ENCODE data around the gene FABP3. TPM values are rescaled to one million over a fixed set of nuclear protein-coding genes. Genes with fewer than 3 reads are reported as not detected.

FABP3 gene
- total and polyA plus RNA-seq, 2 of the 13 experiments (the other 11 are each of a cell fraction or from before 2014, with no cell fraction given) = 0.21 to 0.24 TPM

DNA sequence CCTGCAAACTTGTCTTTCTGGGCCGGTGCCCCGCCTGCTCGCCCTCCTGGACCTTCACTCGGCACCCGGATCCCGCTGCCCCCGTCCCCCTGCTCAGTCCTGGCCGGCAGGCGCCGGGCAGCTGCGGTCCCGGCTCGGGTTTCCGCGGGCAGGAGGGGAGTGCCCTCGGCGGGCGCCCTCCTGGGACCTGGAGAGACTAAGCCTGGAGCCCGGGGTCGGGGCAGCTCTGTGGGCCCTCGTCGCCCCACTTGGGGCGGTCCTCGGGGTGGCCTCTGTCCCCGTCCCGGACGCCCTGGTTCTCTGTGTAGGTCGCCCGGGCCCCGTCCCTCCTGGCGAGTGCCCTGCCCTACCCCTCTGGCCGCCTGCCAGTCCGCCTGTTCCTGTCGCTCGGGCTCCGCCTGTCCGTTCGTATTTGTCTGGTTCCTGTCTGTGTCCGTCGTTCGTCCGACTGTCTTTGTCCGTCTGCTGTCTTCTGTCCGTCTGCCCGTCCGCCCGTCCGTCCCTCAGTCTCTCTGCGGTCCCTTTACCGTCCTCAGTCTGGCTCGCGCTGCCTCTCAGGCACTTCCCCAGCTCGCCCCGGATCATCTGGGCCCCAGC, 40.6 kb upstream of the FABP3 start (continued):
- TF ChIP-seq, protein P1, sequence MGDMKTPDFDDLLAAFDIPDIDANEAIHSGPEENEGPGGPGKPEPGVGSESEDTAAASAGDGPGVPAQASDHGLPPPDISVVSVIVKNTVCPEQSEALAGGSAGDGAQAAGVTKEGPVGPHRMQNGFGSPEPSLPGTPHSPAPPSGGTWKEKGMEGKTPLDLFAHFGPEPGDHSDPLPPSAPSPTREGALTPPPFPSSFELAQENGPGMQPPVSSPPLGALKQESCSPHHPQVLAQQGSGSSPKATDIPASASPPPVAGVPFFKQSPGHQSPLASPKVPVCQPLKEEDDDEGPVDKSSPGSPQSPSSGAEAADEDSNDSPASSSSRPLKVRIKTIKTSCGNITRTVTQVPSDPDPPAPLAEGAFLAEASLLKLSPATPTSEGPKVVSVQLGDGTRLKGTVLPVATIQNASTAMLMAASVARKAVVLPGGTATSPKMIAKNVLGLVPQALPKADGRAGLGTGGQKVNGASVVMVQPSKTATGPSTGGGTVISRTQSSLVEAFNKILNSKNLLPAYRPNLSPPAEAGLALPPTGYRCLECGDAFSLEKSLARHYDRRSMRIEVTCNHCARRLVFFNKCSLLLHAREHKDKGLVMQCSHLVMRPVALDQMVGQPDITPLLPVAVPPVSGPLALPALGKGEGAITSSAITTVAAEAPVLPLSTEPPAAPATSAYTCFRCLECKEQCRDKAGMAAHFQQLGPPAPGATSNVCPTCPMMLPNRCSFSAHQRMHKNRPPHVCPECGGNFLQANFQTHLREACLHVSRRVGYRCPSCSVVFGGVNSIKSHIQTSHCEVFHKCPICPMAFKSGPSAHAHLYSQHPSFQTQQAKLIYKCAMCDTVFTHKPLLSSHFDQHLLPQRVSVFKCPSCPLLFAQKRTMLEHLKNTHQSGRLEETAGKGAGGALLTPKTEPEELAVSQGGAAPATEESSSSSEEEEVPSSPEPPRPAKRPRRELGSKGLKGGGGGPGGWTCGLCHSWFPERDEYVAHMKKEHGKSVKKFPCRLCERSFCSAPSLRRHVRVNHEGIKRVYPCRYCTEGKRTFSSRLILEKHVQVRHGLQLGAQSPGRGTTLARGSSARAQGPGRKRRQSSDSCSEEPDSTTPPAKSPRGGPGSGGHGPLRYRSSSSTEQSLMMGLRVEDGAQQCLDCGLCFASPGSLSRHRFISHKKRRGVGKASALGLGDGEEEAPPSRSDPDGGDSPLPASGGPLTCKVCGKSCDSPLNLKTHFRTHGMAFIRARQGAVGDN (CRISPR knock-in tag; IDR thresholded peaks at IDR 0.05) = peak; percentile 59
- TF ChIP-seq ZNF34 (CRISPR knock-in tag; IDR thresholded peaks at IDR 0.05; ENCODE audit: borderline replicate concordance) (no peak), KLF16 (CRISPR knock-in tag; IDR thresholded peaks at IDR 0.05) (0 out of 4 replicates have a peak, but pooled peaks of 1 of the 2 experiments have one; percentile 20), PCBP1 (IDR thresholded peaks at IDR 0.05; ENCODE audit: borderline replicate concordance, low read depth, low read length) (no peak), KMT2B (CRISPR knock-in tag; IDR thresholded peaks at IDR 0.05) (0 out of 2 replicates have a peak, but pooled peaks have one; percentile 21), ZNF777 (CRISPR knock-in tag; IDR thresholded peaks at IDR 0.05) (peak; percentile 90), ZNF792 (CRISPR knock-in tag; IDR thresholded peaks at IDR 0.05) (no peak), SALL1 (CRISPR knock-in tag; IDR thresholded peaks at IDR 0.05) (peak; percentile 26), MIXL1 (CRISPR knock-in tag; IDR thresholded peaks at IDR 0.05) (no peak), SALL2 (CRISPR knock-in tag; IDR thresholded peaks at IDR 0.05) (0 out of 2 replicates have a peak, but pooled peaks have one; percentile 37)
- TF ChIP-seq, protein P2, sequence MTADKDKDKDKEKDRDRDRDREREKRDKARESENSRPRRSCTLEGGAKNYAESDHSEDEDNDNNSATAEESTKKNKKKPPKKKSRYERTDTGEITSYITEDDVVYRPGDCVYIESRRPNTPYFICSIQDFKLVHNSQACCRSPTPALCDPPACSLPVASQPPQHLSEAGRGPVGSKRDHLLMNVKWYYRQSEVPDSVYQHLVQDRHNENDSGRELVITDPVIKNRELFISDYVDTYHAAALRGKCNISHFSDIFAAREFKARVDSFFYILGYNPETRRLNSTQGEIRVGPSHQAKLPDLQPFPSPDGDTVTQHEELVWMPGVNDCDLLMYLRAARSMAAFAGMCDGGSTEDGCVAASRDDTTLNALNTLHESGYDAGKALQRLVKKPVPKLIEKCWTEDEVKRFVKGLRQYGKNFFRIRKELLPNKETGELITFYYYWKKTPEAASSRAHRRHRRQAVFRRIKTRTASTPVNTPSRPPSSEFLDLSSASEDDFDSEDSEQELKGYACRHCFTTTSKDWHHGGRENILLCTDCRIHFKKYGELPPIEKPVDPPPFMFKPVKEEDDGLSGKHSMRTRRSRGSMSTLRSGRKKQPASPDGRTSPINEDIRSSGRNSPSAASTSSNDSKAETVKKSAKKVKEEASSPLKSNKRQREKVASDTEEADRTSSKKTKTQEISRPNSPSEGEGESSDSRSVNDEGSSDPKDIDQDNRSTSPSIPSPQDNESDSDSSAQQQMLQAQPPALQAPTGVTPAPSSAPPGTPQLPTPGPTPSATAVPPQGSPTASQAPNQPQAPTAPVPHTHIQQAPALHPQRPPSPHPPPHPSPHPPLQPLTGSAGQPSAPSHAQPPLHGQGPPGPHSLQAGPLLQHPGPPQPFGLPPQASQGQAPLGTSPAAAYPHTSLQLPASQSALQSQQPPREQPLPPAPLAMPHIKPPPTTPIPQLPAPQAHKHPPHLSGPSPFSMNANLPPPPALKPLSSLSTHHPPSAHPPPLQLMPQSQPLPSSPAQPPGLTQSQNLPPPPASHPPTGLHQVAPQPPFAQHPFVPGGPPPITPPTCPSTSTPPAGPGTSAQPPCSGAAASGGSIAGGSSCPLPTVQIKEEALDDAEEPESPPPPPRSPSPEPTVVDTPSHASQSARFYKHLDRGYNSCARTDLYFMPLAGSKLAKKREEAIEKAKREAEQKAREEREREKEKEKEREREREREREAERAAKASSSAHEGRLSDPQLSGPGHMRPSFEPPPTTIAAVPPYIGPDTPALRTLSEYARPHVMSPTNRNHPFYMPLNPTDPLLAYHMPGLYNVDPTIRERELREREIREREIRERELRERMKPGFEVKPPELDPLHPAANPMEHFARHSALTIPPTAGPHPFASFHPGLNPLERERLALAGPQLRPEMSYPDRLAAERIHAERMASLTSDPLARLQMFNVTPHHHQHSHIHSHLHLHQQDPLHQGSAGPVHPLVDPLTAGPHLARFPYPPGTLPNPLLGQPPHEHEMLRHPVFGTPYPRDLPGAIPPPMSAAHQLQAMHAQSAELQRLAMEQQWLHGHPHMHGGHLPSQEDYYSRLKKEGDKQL (CRISPR knock-in tag; IDR thresholded peaks at IDR 0.05; ENCODE audit: low read depth) = no peak
- TF ChIP-seq, protein P3, sequence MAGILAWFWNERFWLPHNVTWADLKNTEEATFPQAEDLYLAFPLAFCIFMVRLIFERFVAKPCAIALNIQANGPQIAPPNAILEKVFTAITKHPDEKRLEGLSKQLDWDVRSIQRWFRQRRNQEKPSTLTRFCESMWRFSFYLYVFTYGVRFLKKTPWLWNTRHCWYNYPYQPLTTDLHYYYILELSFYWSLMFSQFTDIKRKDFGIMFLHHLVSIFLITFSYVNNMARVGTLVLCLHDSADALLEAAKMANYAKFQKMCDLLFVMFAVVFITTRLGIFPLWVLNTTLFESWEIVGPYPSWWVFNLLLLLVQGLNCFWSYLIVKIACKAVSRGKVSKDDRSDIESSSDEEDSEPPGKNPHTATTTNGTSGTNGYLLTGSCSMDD (CRISPR knock-in tag; IDR thresholded peaks at IDR 0.05) = no peak
